Trophoblast cell (in vitro differentiated cells and primary cell): ENCODE data around the gene SLC13A2.

Experiments
- DNase-seq, 2 donors: peaks; one replicate each; pipeline ENCODE4 v3.0.0-alpha.2; 2016
- H2AFZ ChIP-seq: 2 replicates; pipeline ENCODE4 v1.6.1; 2013; ENCODE audit warnings: low read length, moderate library complexity, mild to moderate bottlenecking; ENCODE audit not compliant: insufficient read depth, poor library complexity
- H2AK5ac ChIP-seq: 2 replicates; pipeline ENCODE4 v1.6.1; 2013; ENCODE audit warnings: mild to moderate bottlenecking, low read length
- H2BK120ac ChIP-seq: 2 replicates; pipeline ENCODE4 v1.6.1; 2013; ENCODE audit warnings: low read length, mild to moderate bottlenecking, moderate library complexity; ENCODE audit not compliant: insufficient read depth, poor library complexity
- H2BK12ac ChIP-seq: 2 replicates; pipeline ENCODE4 v1.6.1; 2013; ENCODE audit warnings: mild to moderate bottlenecking, low read length, moderate library complexity
- H2BK5ac ChIP-seq: 2 replicates; pipeline ENCODE4 v1.6.1; 2013; ENCODE audit warnings: low read length, low read depth, moderate library complexity, mild to moderate bottlenecking; ENCODE audit not compliant: poor library complexity
- H3K14ac ChIP-seq: 2 replicates; pipeline ENCODE4 v1.6.1; 2013; ENCODE audit warnings: mild to moderate bottlenecking, low read length
- H3K18ac ChIP-seq: 2 replicates; pipeline ENCODE4 v1.6.1; 2013; ENCODE audit warnings: mild to moderate bottlenecking, low read length
- H3K23ac ChIP-seq: 2 replicates; pipeline ENCODE4 v1.6.1; 2013; ENCODE audit warnings: low read length
- H3K27ac ChIP-seq: 2 replicates; pipeline ENCODE4 v1.5.1; 2013; ENCODE audit warnings: low read depth, mild to moderate bottlenecking, inconsistent platforms, low read length, moderate library complexity
- H3K27me3 ChIP-seq: 2 replicates; pipeline ENCODE4 v1.6.1; 2013; ENCODE audit warnings: inconsistent platforms, mild to moderate bottlenecking, low read length, moderate library complexity; ENCODE audit not compliant: insufficient read depth
- H3K36me3 ChIP-seq, 2 experiments: 1 replicate in 1 of 2; 2 replicates in 1 of 2; pipeline ENCODE4 v1.6.1; 2013; ENCODE audit warnings: low read length in 2 of 2, mild to moderate bottlenecking in 2 of 2, moderate library complexity in 1 of 2; ENCODE audit not compliant: insufficient read depth in 2 of 2, control insufficient read depth in 1 of 2
- H3K4ac ChIP-seq: 2 replicates; pipeline ENCODE4 v1.6.1; 2013; ENCODE audit warnings: low read depth, mild to moderate bottlenecking, low read length, moderate library complexity
- H3K4me1 ChIP-seq, 2 experiments: 1 replicate in 1 of 2; 2 replicates in 1 of 2; pipeline ENCODE4 v1.6.1; 2013; ENCODE audit warnings: low read length in 2 of 2, mild to moderate bottlenecking in 2 of 2, moderate library complexity in 1 of 2; ENCODE audit not compliant: insufficient read depth in 2 of 2, control insufficient read depth in 1 of 2
- H3K4me2 ChIP-seq: 2 replicates; pipeline ENCODE4 v1.6.1; 2013; ENCODE audit warnings: inconsistent platforms, mild to moderate bottlenecking, low read length, moderate library complexity
- H3K4me3 ChIP-seq: 2 replicates; pipeline ENCODE4 v1.5.1; 2013; ENCODE audit warnings: mild to moderate bottlenecking, low read depth, low read length, inconsistent platforms
- H3K79me1 ChIP-seq: one replicate; pipeline ENCODE4 v1.6.1; 2013; ENCODE audit warnings: low read length
- H3K79me2 ChIP-seq: 2 replicates; pipeline ENCODE4 v1.6.1; 2013; ENCODE audit warnings: low read length, mild to moderate bottlenecking; ENCODE audit not compliant: control insufficient read depth, insufficient read depth, poor library complexity
- H3K9ac ChIP-seq: 2 replicates; pipeline ENCODE4 v1.6.1; 2013; ENCODE audit warnings: mild to moderate bottlenecking, low read length
- H3K9me3 ChIP-seq: 2 replicates; pipeline ENCODE4 v1.6.1; 2013; ENCODE audit warnings: low read depth, mild to moderate bottlenecking, control low read depth, inconsistent platforms, low read length; ENCODE audit not compliant: insufficient read depth
- H4K12ac ChIP-seq: 2 replicates; pipeline ENCODE4 v1.6.1; 2013; ENCODE audit warnings: low read depth, mild to moderate bottlenecking, low read length, moderate library complexity
- H4K8ac ChIP-seq: 2 replicates; pipeline ENCODE4 v1.6.1; 2013; ENCODE audit warnings: low read depth, mild to moderate bottlenecking, low read length, moderate library complexity
- H4K91ac ChIP-seq: one replicate; pipeline ENCODE4 v1.6.1; 2013; ENCODE audit warnings: low read depth, mild to moderate bottlenecking, low read length, moderate library complexity
- WGBS: extraction: QIAGEN DNeasy Blood & Tissue Kit; methylation state at CpG from one replicate; pipeline ENCODE4 v1.1.7; 2013; ENCODE audit warnings: missing lambda C conversion rate; ENCODE audit not compliant: insufficient read length, insufficient coverage; ENCODE audit errors: extremely low coverage; 5-methylcytosine and 5-hydroxymethylcytosine counted together

The SLC13A2 gene

DNA sequence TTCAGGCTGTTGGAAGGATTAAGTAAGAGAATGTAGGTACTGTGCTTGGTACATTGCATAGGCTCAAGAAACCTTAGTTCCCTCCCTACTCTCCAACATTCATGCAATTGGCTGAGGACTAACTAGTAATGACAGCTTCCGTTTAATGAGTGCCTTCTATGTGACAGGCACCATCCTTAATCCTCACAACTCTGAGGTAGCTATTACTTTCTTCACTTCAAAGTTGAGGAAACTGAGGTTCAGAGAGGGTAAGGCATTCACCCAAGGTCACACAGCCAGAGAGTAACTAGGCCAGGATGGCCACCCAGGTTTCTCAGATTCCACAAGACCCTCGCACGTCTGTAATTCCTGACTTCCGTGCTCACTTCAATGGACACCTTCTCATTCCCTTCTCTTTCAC lies 56.8 kb downstream of the SLC13A2 start:
- H3K79me2 ChIP-seq = no peaks in the 10 kb centered on the region

DNA sequence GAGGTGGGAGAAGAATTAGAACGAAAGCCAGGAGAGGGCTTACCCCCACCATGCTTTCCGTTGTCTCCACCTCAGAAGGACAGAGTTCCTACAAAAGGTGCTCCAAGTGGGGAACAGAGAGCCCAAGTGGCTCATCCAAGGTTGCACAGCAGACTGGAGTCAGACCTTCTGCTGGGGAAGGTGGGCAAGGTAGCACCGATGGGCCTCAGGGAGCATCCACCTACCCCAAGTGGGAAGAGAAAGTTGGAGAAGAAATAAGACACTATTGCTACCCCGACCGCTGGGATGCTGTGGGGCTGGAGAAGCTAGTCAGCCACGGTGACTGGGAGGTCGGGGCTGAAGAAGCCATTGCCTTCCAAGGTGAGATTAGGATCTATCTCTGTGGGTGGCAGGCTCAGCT lies 57.5 kb downstream of the SLC13A2 start:
- Histone ChIP-seq H3K4me1 (peaks cover 0 to 3% of the 10 kb centered on the region in 2 experiments), H3K14ac (no peak overlapping the region), H3K18ac (no peak overlapping the region), H3K36me3 (no peaks in the 10 kb centered on the region), H3K27me3 (no peaks in the 10 kb centered on the region), H3K79me2 (no peaks in the 10 kb centered on the region), H3K23ac (no peak overlapping the region), H3K4me2 (no peak overlapping the region), H3K9me3 (no peaks in the 10 kb centered on the region), H2BK120ac (no peak overlapping the region), H3K27ac (no peak overlapping the region), H3K4me3 (no peak overlapping the region), H2AFZ (no peak overlapping the region), H4K91ac (no peak overlapping the region), H3K4ac (no peak overlapping the region), H4K8ac (no peak overlapping the region), H2BK12ac (no peak overlapping the region), H3K79me1 (no peaks in the 10 kb centered on the region), H3K9ac (no peak overlapping the region), H4K12ac (no peak overlapping the region), H2AK5ac (no peak overlapping the region), H2BK5ac (no peak overlapping the region)
- no peak for DNase-seq
- WGBS = no CpG with 5 or more reads among the region's 7 CpGs

More for the DNA sequence above, 56.8 kb downstream of the SLC13A2 start:
- no peak overlapping the region for H2BK120ac ChIP-seq
- no peak for DNase-seq
- H3K9ac ChIP-seq = no peak overlapping the region
- H3K9me3 ChIP-seq = no peaks in the 10 kb centered on the region
- H3K4me1 ChIP-seq = peaks cover 4 to 7% of the 10 kb centered on the region in 2 experiments
- H2BK5ac ChIP-seq = no peak overlapping the region
- H3K27me3 ChIP-seq = no peaks in the 10 kb centered on the region
- H3K4ac ChIP-seq = no peak overlapping the region
- no CpG with 5 or more reads among the region's 4 CpGs for WGBS
- no peak overlapping the region for H2BK12ac ChIP-seq
- H4K91ac ChIP-seq = no peak overlapping the region
- H3K27ac ChIP-seq = no peak overlapping the region
- H3K23ac ChIP-seq = no peak overlapping the region
- H4K12ac ChIP-seq = no peak overlapping the region
- no peaks in the 10 kb centered on the region for H3K79me1 ChIP-seq
- H3K4me3 ChIP-seq = no peak overlapping the region
- no peaks in the 10 kb centered on the region for H3K36me3 ChIP-seq
- no peak overlapping the region for H3K18ac ChIP-seq
- no peak overlapping the region for H2AFZ ChIP-seq
- H3K14ac ChIP-seq = no peak overlapping the region
- H2AK5ac ChIP-seq = no peak overlapping the region
- H3K4me2 ChIP-seq = no peak overlapping the region
- no peak overlapping the region for H4K8ac ChIP-seq

GRCh38 chr17:28532050-28532960 lies 58.9 kb downstream of the SLC13A2 start:
- WGBS = no CpG with 5 or more reads among the region's 7 CpGs
- H4K8ac ChIP-seq = no peak overlapping the region
- H3K23ac ChIP-seq = no peak overlapping the region
- H3K4me2 ChIP-seq = no peak overlapping the region
- H3K4ac ChIP-seq = no peak overlapping the region
- no peak overlapping the region for H2BK5ac ChIP-seq
- H3K4me3 ChIP-seq = no peak overlapping the region
- no peak overlapping the region for H4K91ac ChIP-seq
- no peaks in the 10 kb centered on the region for H3K79me1 ChIP-seq
- H2BK120ac ChIP-seq = no peak overlapping the region
- no peak overlapping the region for H3K27ac ChIP-seq
- no peak overlapping the region for H2BK12ac ChIP-seq
- H4K12ac ChIP-seq = no peak overlapping the region
- H3K27me3 ChIP-seq = no peaks in the 10 kb centered on the region
- no peak overlapping the region for H3K14ac ChIP-seq
- H3K18ac ChIP-seq = no peak overlapping the region
- peaks cover 1% of the 10 kb centered on the region for H3K9me3 ChIP-seq
- H2AK5ac ChIP-seq = no peak overlapping the region
- H3K9ac ChIP-seq = no peak overlapping the region
- H2AFZ ChIP-seq = no peak overlapping the region
- H3K79me2 ChIP-seq = no peaks in the 10 kb centered on the region
- DNase-seq = no peak
- no peaks in the 10 kb centered on the region for H3K4me1 ChIP-seq
- H3K36me3 ChIP-seq = no peaks in the 10 kb centered on the region

DNA sequence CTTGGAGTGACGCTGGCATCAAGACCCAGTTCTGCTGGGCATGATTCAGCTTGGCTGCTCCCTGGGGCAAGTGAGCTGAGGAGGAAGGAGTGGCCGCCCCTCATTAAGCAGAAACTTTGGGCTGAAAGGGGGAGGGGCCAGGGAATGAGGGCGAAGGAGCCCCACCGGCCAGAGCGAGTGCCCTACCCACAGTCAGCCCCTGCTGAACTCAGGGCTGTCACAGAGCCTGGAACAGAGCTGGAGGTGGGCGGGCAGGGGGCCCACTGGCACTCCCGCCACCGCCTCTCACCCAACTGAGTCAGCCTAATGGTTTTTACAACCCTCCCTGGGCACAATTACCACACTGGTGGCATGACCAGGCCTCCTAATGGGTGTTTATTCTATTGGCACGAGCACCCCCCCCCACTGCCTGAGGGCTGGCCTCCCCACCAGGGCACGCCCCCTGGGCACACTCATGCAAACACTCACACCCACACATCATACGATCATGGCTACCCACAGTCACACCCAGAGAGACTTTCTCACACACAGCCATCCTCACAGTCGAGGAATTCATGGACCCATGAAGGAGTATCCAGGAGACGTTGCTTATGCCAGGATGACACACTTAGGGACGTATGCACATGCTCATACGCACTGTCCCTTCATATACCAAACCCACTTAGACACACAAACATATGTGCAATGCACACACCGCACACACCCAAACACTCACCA lies 59.8 kb downstream of the SLC13A2 start:
- Histone ChIP-seq H4K8ac (no peak overlapping the region), H2BK120ac (no peak overlapping the region), H3K18ac (no peak overlapping the region), H3K4ac (no peak overlapping the region), H2BK12ac (no peak overlapping the region), H3K4me1 (no peaks in the 10 kb centered on the region), H2AFZ (no peak overlapping the region), H3K27ac (no peak overlapping the region), H3K4me3 (no peak overlapping the region), H4K91ac (no peak overlapping the region), H3K27me3 (no peaks in the 10 kb centered on the region), H3K23ac (no peak overlapping the region), H3K79me2 (no peaks in the 10 kb centered on the region), H2BK5ac (no peak overlapping the region), H2AK5ac (no peak overlapping the region), H3K9me3 (peaks cover 2% of the 10 kb centered on the region), H4K12ac (no peak overlapping the region), H3K9ac (no peak overlapping the region), H3K36me3 (no peaks in the 10 kb centered on the region), H3K79me1 (no peaks in the 10 kb centered on the region), H3K4me2 (no peak overlapping the region), H3K14ac (no peak overlapping the region)
- 100% methylated on average over 1 of the region's 16 CpGs for WGBS
- DNase-seq = no peak
